Aorta (tissue), 5 donors: ENCODE measurements around the gene SCFD2. TPM values are rescaled to one million over a fixed set of nuclear protein-coding genes. Genes with fewer than 3 reads are reported as not detected.
"Not testable (repeated sequence)": the region's sequence is repeated elsewhere in the genome, so short reads cannot be mapped to it uniquely, and the experiment has no call there.

Source experiments
- ATAC-seq: fragments of 200-7000 bp; cut with Tn5 transposase; one replicate; pipeline ENCODE4 v1.9.1; 2022; ENCODE audit warnings: moderate library complexity; ENCODE audit not compliant: low FRiP score
- DNase-seq, 2 donors: peaks; one replicate each; pipeline ENCODE4 v3.0.0-alpha.2; 2020
- H3K27ac ChIP-seq, 2 donors: one replicate each; pipeline ENCODE4 v1.5.1; 2013; ENCODE audit warnings: low read length in 2 of 2, mild to moderate bottlenecking in 2 of 2, moderate library complexity in 2 of 2, control low read depth in 1 of 2, inconsistent platforms in 1 of 2, low read depth in 1 of 2
- H3K27me3 ChIP-seq, 2 donors: one replicate each; pipeline ENCODE4 v1.6.1; 2013; ENCODE audit warnings: control low read depth in 1 of 2, low read length in 1 of 2, mild to moderate bottlenecking in 1 of 2, moderate library complexity in 1 of 2; ENCODE audit not compliant: insufficient read depth in 2 of 2, control insufficient read depth in 1 of 2
- H3K36me3 ChIP-seq, 2 donors: one replicate each; pipeline ENCODE4 v1.6.1; 2013; ENCODE audit warnings: control low read depth in 1 of 2, low read length in 1 of 2, mild to moderate bottlenecking in 1 of 2; ENCODE audit not compliant: insufficient read depth in 2 of 2, control insufficient read depth in 1 of 2
- H3K4me1 ChIP-seq, 2 donors: one replicate each; pipeline ENCODE4 v1.6.1; 2013; ENCODE audit warnings: low read length in 2 of 2, control low read depth in 1 of 2, mild to moderate bottlenecking in 1 of 2, moderate library complexity in 1 of 2; ENCODE audit not compliant: insufficient read depth in 2 of 2, control insufficient read depth in 1 of 2
- H3K4me3 ChIP-seq, 2 donors: one replicate each; pipeline ENCODE4 v1.5.1; 2013; ENCODE audit warnings: low read length in 2 of 2, control low read depth in 1 of 2, mild to moderate bottlenecking in 1 of 2
- H3K9me3 ChIP-seq: one replicate; pipeline ENCODE4 v1.6.1; 2013; ENCODE audit warnings: mild to moderate bottlenecking, low read length; ENCODE audit not compliant: control insufficient read depth
- WGBS, 2 donors: extraction: QIAGEN DNeasy Blood & Tissue Kit; methylation state at CpG; one replicate each; pipeline ENCODE4 v1.1.7; 2013; 5-methylcytosine and 5-hydroxymethylcytosine counted together
- intact Hi-C, 2 donors: fragments of 100-400 bp; cut with DNase I; formaldehyde crosslinking; loops; one replicate each; pipeline versions ENCODE4 v1.14.2 to v1.15.0; 2022
- polyA plus RNA-seq, 2 donors: library from polyadenylated mRNA; stranded (reverse); fragments of 200-250 nt; gene quantifications; one replicate each; pipeline ENCODE4 v1.2.3, GENCODE V29; 2013
- total RNA-seq, 2 donors: library from RNA; stranded (reverse); fragmentation: NEBNext Ultra II Directional; extraction: Animal tissue kit (Norgen Biotek cat#: 25700); gene quantifications; one replicate each; pipeline ENCODE4 v1.2.1, GENCODE V29; 2021
- donor health status: healthy with polysubstance abuse.
- donor health status: Bipolar disorder and iron deficiency.
- donor health status: DM: no; HTN: no; CAD: no.
- donor health status: DM: no; HTN: no; CAD: no.
- donor health status: DM: yes; HTN: yes; CAD: no.

The SCFD2 gene
- total and polyA plus RNA-seq, 4 donors: 3.5 to 19.2 (median 10.3) TPM

GRCh38 chr4:53354012-53354722 lies 11.7 kb downstream of the SCFD2 start:
- Histone ChIP-seq H3K27me3 (no peaks in the 10 kb centered on the region), H3K36me3 (no peaks in the 10 kb centered on the region), H3K4me1 (no peaks in the 10 kb centered on the region), H3K9me3 (no peaks in the 10 kb centered on the region), H3K4me3 (no peak overlapping the region), H3K27ac (no peak overlapping the region)
- no peak for DNase-seq
- intact Hi-C loops: no loop called here
- ATAC-seq: no peak
- 96% methylated on average over 27 to 32 of the region's 32 CpGs for WGBS, 2 donors

DNA sequence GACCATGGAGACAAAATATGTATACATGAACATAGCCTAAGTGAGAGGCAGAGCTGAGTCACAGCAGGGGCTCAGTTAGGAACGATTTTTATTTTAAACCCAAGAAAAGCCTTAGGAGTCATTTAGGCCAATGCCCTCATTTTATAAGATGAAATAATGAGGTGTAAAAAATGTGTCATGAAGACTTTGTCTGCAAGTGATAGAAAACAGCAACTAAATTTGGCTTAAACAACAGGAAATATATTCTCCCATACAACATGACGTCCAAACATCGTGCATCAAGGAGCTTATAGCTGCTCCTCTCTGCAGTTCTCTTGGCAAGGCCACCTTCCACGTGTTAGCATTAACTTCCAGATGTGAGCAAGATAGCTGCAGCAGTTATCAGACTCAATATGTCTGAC lies 16.8 kb downstream of the SCFD2 start:
- 89 to 90% methylated on average over 4 of the region's 4 CpGs for WGBS, 2 donors
- H3K36me3 ChIP-seq: no peaks in the 10 kb centered on the region
- DNase-seq (no peak), ATAC-seq (no peak)
- H3K4me1 ChIP-seq: peaks cover 4 to 6% of the 10 kb centered on the region in 2 donors
- intact Hi-C loops: no loop called here
- H3K27me3 ChIP-seq: no peaks in the 10 kb centered on the region
- H3K27ac ChIP-seq: no peak overlapping the region
- H3K4me3 ChIP-seq: no peak overlapping the region
- no peaks in the 10 kb centered on the region for H3K9me3 ChIP-seq

DNA sequence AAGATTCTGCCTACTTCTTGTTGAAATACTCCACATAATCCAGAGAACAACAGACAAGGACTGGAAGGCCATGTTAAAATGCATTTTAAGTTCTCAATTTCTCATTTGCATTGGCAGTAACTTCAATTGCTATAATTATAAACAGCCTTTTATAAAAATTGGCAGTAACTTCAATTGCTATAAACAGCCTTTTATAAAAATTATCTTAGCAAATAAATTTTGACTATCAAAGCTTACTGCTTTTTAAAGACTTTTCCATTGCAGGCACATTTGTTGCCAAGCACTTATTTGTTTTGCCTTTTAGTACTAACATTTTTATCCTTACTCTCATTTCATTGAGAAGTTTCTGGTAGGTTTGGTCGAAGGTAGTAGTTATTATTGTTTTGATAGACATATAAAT lies 17.8 kb downstream of the SCFD2 start:
- Histone ChIP-seq H3K4me3 (no peak overlapping the region), H3K27ac (no peak overlapping the region), H3K9me3 (no peaks in the 10 kb centered on the region), H3K27me3 (no peaks in the 10 kb centered on the region), H3K4me1 (peaks cover 4 to 6% of the 10 kb centered on the region in 2 donors), H3K36me3 (no peaks in the 10 kb centered on the region)
- intact Hi-C loops: no loop called here
- no peak for ATAC-seq
- no peak for DNase-seq
- WGBS, 2 donors: 31 to 40% methylated on average over 1 of the region's 1 CpG

GRCh38 chr4:53346920-53347852 lies 18.7 kb downstream of the SCFD2 start:
- WGBS, 2 donors: 7% methylated on average over 5 of the region's 5 CpGs
- DNase-seq (no peak), ATAC-seq (peak; percentile 15)
- Histone ChIP-seq H3K27ac (peak overlapping the region in 1 of 2 donors; percentile 75), H3K4me1 (peaks cover 4 to 6% of the 10 kb centered on the region in 2 donors), H3K9me3 (no peaks in the 10 kb centered on the region), H3K4me3 (no peak overlapping the region), H3K36me3 (no peaks in the 10 kb centered on the region), H3K27me3 (no peaks in the 10 kb centered on the region)
- intact Hi-C loops: no loop called here

GRCh38 chr4:53346392-53346791 lies 19.5 kb downstream of the SCFD2 start:
- DNase-seq, H3K9me3 ChIP-seq, H3K27ac ChIP-seq, H3K4me3 ChIP-seq, H3K4me1 ChIP-seq, intact Hi-C loops, H3K27me3 ChIP-seq, ATAC-seq, H3K36me3 ChIP-seq: not testable (repeated sequence)
- 95 to 97% methylated on average over 2 of the region's 2 CpGs for WGBS, 2 donors

GRCh38 chr4:53340145-53340544 lies 25.7 kb downstream of the SCFD2 start:
- intact Hi-C loops, H3K9me3 ChIP-seq, H3K36me3 ChIP-seq, ATAC-seq, DNase-seq, H3K27ac ChIP-seq, H3K27me3 ChIP-seq, H3K4me1 ChIP-seq, H3K4me3 ChIP-seq: not testable (repeated sequence)
- 93% methylated on average over 12 of the region's 12 CpGs for WGBS, 2 donors

DNA sequence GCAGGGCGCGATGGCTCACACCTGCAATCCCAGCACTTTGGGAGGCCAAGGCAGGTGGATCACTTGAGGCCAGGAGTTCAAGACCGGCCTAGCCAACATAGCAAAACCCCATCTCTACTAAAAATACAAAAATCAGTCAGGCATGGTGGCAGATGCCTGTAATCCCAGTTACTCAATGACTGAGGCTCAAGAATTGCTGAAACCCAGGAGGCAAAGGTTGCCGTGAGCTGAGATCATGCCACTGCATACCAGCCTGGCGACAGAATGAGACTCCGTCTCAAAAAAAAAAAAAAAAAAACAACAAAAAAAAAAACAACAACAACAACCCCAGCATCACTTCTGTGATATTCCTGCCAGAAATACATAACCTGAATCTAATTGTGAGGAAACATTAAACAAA lies 30.9 kb downstream of the SCFD2 start:
- H3K27ac ChIP-seq, ATAC-seq, H3K4me3 ChIP-seq, H3K9me3 ChIP-seq, DNase-seq, H3K27me3 ChIP-seq, intact Hi-C loops, H3K4me1 ChIP-seq, H3K36me3 ChIP-seq: not testable (repeated sequence)
- WGBS, 2 donors: 90 to 91% methylated on average over 5 to 6 of the region's 6 CpGs

GRCh38 chr4:53326535-53326934 lies 39.3 kb downstream of the SCFD2 start:
- Histone ChIP-seq H3K27me3 (no peaks in the 10 kb centered on the region), H3K36me3 (no peaks in the 10 kb centered on the region), H3K4me1 (peaks cover 0 to 4% of the 10 kb centered on the region in 2 donors), H3K4me3 (no peak overlapping the region), H3K27ac (no peak overlapping the region), H3K9me3 (no peaks in the 10 kb centered on the region)
- ATAC-seq (no peak), DNase-seq (no peak)
- WGBS, 2 donors: 93 to 96% methylated on average over 3 of the region's 3 CpGs
- intact Hi-C loops: no loop called here
